Thymus (tissue), 11 donors: ENCODE data around the gene ZNG1A. TPM values are rescaled to one million over a fixed set of nuclear protein-coding genes. Genes with fewer than 3 reads are reported as not detected.
"Not testable (repeated sequence)": the region's sequence is repeated elsewhere in the genome, so short reads cannot be mapped to it uniquely, and the experiment has no call there.

Source experiments
- DNase-seq, 9 donors: peaks; one replicate each; pipeline ENCODE4 v3.0.0-alpha.2; 2013; ENCODE audit warnings: low spot score in 9 of 9, low read depth in 6 of 9, missing footprints in 1 of 9
- H3K27ac ChIP-seq, 2 donors: one replicate each; pipeline ENCODE4 v1.5.1; 2013; ENCODE audit warnings: control low read depth in 1 of 2, low read depth in 1 of 2, low read length in 1 of 2, mild to moderate bottlenecking in 1 of 2, moderate library complexity in 1 of 2
- H3K27me3 ChIP-seq, 2 donors: one replicate each; pipeline ENCODE4 v1.5.1; 2013; ENCODE audit warnings: low read length in 1 of 2; ENCODE audit not compliant: control insufficient read depth in 2 of 2, insufficient read depth in 1 of 2
- H3K36me3 ChIP-seq, 2 donors: one replicate each; pipeline ENCODE4 v1.5.1; 2013; ENCODE audit warnings: low read length in 1 of 2, mild to moderate bottlenecking in 1 of 2, moderate library complexity in 1 of 2; ENCODE audit not compliant: control insufficient read depth in 2 of 2, insufficient read depth in 2 of 2
- H3K4me1 ChIP-seq, 2 donors: one replicate each; pipeline ENCODE4 v1.5.1; 2013; ENCODE audit warnings: low read length in 2 of 2; ENCODE audit not compliant: control insufficient read depth in 2 of 2, insufficient read depth in 2 of 2
- H3K4me3 ChIP-seq, 2 donors: one replicate each; pipeline ENCODE4 v1.5.1; 2013; ENCODE audit warnings: low read length in 2 of 2, control low read depth in 1 of 2, mild to moderate bottlenecking in 1 of 2
- H3K9me3 ChIP-seq, 2 donors: one replicate each; pipeline ENCODE4 v1.5.1; 2013; ENCODE audit warnings: low read length in 1 of 2, mild to moderate bottlenecking in 1 of 2; ENCODE audit not compliant: control insufficient read depth in 2 of 2, insufficient read depth in 1 of 2
- WGBS: extraction: QIAGEN DNeasy Blood & Tissue Kit; methylation state at CpG from one replicate; pipeline ENCODE4 v1.1.7; 2013; 5-methylcytosine and 5-hydroxymethylcytosine counted together
- polyA plus RNA-seq: library from polyadenylated mRNA; stranded (reverse); fragments of 200-250 nt; gene quantifications from one replicate; pipeline ENCODE4 v1.2.3, GENCODE V29; 2013
- total RNA-seq: library from RNA; stranded (reverse); fragments of 120-200 nt; gene quantifications from one replicate; pipeline ENCODE4 v1.2.4, GENCODE V29; 2013
- donor health status: healthy.

ZNG1A gene
- total and polyA plus RNA-seq, 2 donors = 36.2 to 58.4 TPM

DNA sequence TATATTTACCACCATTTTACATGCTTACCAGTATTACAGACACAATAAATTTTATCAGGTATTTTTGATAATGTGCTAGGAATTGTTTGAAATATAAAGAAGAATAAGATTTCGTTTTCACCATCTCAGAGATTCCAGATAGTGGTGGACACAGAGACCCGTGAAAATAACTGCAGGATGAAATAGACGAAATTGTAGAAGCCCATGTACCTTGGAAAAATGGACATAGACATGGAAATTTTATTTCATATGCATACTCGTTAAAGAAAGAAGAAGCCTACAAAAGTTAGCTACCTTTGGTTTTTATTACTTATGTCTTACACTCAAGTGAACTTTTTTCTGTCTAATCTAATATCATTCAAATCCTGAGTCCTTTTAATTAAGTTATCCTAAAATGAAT, 68.2 kb downstream of the ZNG1A start:
- H3K4me3 ChIP-seq, H3K9me3 ChIP-seq, DNase-seq, H3K36me3 ChIP-seq, H3K27ac ChIP-seq, H3K4me1 ChIP-seq: not testable (repeated sequence)
- 36% methylated on average over 4 of the region's 4 CpGs for WGBS
- peaks cover 20 to 43% of the 10 kb centered on the region in 2 donors for H3K27me3 ChIP-seq

DNA sequence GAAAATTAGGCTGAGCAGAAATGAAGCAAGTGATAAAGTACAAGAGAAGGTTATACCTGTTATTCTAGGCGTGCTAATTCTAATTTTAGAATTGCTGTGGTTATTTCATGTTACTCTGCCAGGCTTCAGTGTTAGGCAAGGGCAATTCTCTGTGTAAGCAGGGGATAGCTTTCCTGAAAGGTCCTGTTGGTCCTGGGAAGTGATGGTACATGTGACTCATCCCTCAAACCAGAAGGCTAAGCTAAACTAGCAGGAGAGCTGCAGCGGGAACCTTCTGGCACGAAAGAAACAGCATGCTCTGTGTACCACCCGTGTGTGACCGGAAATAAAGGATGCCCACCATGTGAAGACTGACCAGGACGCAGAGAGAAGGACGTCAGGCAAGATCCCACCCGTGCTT, 69.3 kb downstream of the ZNG1A start:
- not testable (repeated sequence) for H3K27ac ChIP-seq, H3K4me1 ChIP-seq, H3K9me3 ChIP-seq, H3K4me3 ChIP-seq, DNase-seq, H3K36me3 ChIP-seq
- WGBS = 42% methylated on average over 6 of the region's 8 CpGs
- H3K27me3 ChIP-seq = peaks cover 14 to 36% of the 10 kb centered on the region in 2 donors

- DNase-seq, H3K4me1 ChIP-seq, H3K27ac ChIP-seq, H3K9me3 ChIP-seq, H3K4me3 ChIP-seq, H3K36me3 ChIP-seq: not testable (repeated sequence)
- 25% methylated on average over 22 of the region's 22 CpGs for whole genome bisulfite sequencing
- H3K27me3 ChIP-seq = peaks cover 8 to 29% of the 10 kb centered on the region in 2 donors
These were observed 69.9 kb downstream of the ZNG1A start for GRCh38 chr9:108742-109495.

DNA sequence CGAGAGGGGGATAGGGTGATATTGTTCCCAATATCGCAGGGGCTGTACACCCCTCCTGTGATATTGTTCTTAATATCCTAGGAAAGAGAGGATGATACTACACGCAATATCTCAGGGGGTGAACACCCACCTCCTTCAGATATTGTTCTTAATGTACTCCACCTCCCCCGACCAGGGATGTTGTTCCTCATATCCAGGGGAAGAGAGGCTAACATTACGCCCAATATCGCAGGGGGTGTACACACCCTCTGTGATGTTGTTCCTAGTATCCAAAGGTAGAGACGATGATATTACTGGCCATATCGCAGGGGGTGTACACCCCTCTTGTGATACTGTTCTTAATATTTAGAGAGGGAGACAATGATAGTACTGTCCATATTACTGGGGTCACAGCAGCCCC, 72.9 kb downstream of the ZNG1A start:
- H3K4me1 ChIP-seq, H3K36me3 ChIP-seq, H3K9me3 ChIP-seq, H3K4me3 ChIP-seq, H3K27ac ChIP-seq, DNase-seq: not testable (repeated sequence)
- H3K27me3 ChIP-seq = peaks cover 0 to 11% of the 10 kb centered on the region in 2 donors
- 89% methylated on average over 8 of the region's 8 CpGs for WGBS

DNA sequence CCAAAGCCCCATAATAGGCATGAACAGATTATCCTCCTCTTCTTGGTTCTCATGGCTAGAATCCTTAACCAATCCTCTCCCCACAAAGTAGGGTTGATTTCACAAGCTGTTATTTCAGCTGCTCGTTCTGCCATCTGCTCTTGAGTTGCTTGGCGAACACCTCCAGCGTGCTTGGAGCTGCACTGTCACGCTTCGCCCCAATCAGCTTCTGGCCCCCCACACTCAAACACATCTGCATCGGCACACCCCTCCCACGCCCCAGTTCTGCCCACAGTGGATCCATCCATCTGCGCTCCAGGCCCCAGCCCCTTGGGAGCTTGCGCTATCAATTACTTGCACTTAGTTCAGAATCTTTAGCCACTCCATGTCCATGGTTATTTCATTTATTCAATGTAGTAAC, 78.4 kb downstream of the ZNG1A start:
- H3K27me3 ChIP-seq, H3K27ac ChIP-seq: not testable (repeated sequence)
- 91% methylated on average over 9 of the region's 9 CpGs for WGBS

DNA sequence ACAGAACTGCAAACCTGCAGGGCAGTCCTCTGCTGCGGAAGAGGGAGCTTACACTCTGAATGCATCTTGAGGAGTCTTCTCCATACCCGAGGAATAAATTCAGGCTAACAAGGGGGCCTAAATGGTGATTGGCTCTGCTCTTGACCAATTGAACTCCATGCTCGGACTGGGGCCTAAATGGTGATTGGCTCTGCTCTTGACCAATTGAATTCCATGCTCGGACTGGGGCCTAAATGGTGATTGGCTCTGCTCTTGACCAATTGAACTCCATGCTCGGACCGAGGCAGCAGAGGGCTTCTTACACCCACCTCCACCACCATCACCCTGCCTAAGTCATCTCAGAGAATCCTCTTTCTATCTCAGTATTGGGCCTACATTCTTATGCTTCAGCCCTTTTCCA, 79.0 kb downstream of the ZNG1A start:
- not testable (repeated sequence) for H3K27ac ChIP-seq, H3K4me3 ChIP-seq, H3K9me3 ChIP-seq, H3K4me1 ChIP-seq, DNase-seq, H3K27me3 ChIP-seq, H3K36me3 ChIP-seq
- WGBS = 94% methylated on average over 6 of the region's 6 CpGs

More for the DNA sequence above, 78.4 kb downstream of the ZNG1A start:
- not testable (repeated sequence) for H3K4me3 ChIP-seq, H3K36me3 ChIP-seq, H3K4me1 ChIP-seq, H3K9me3 ChIP-seq, DNase-seq

- DNase-seq, H3K9me3 ChIP-seq, H3K36me3 ChIP-seq, H3K4me1 ChIP-seq, H3K27me3 ChIP-seq, H3K27ac ChIP-seq, H3K4me3 ChIP-seq: not testable (repeated sequence)
- WGBS = 94% methylated on average over 3 of the region's 3 CpGs
These were observed 80.1 kb downstream of the ZNG1A start for GRCh38 chr9:98775-99174.

- H3K36me3 ChIP-seq, DNase-seq, H3K27me3 ChIP-seq, H3K27ac ChIP-seq, H3K9me3 ChIP-seq, H3K4me3 ChIP-seq, H3K4me1 ChIP-seq: not testable (repeated sequence)
- 4% methylated on average over 4 of the region's 4 CpGs for WGBS
These were observed 83.9 kb downstream of the ZNG1A start for GRCh38 chr9:94992-95391.

DNA sequence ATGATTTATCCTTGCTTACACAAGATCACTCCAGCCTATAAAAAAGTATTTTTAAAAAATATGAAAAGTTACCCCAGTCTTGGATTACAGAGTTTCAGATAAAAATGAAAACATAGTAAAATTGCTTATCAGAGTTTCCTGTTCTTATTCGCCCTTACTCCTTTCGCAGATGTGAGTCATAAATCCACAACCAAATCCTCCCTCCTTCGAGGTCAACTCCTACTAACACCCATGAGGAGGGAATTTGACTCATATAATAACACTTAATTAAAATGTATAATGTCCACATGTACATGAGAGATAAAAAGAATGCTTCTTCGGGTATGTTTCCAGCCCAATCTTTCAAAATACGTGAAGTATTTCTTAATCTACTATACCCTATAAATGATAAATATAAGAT, 84.5 kb downstream of the ZNG1A start:
- not testable (repeated sequence) for H3K9me3 ChIP-seq, H3K27me3 ChIP-seq, H3K4me1 ChIP-seq, H3K27ac ChIP-seq, H3K4me3 ChIP-seq, DNase-seq, H3K36me3 ChIP-seq
- WGBS = 56% methylated on average over 4 of the region's 5 CpGs
